ENCODE results near the gene ATP1A3.

Gene ATP1A3

DNA sequence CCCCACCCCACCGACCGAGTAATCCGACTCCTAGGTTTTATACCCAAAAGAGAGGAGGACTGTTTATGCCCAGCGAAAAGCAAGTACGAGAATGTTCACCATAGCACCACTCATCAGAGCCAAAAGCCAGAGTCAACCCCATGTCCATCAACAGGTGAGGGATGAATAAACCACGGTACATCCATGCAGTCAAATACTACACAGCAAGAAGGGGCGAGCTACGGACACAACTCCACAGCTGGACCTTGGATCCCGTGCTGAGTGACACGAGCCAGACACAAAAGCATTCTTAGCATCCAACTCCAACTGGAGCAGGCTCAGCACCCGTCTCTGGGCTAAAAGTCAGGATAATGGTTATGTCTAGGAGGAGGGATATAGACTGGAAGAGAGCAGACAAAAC is 22.7 kb downstream of the ATP1A3 start:
- H3K27ac ChIP-seq (ENCODE audit: low read length) = no peak overlapping the region
- H3K4me1 ChIP-seq (ENCODE audit: insufficient read depth, low read length) = no peaks in the 10 kb centered on the region
- H3K27me3 ChIP-seq (ENCODE audit: insufficient read depth, low read length) = no peaks in the 10 kb centered on the region
- H3K9ac ChIP-seq (ENCODE audit: low read depth, low read length) = no peak overlapping the region
- no peaks in the 10 kb centered on the region for H3K9me3 ChIP-seq (ENCODE audit: insufficient read depth, low read depth, low read length)
- H3K36me3 ChIP-seq (ENCODE audit: insufficient read depth, low read depth, low read length) = peaks cover 7% of the 10 kb centered on the region; the same call in 1 of the 2 replicates
- H3K4me3 ChIP-seq (ENCODE audit: low read length) = no peak overlapping the region

DNA sequence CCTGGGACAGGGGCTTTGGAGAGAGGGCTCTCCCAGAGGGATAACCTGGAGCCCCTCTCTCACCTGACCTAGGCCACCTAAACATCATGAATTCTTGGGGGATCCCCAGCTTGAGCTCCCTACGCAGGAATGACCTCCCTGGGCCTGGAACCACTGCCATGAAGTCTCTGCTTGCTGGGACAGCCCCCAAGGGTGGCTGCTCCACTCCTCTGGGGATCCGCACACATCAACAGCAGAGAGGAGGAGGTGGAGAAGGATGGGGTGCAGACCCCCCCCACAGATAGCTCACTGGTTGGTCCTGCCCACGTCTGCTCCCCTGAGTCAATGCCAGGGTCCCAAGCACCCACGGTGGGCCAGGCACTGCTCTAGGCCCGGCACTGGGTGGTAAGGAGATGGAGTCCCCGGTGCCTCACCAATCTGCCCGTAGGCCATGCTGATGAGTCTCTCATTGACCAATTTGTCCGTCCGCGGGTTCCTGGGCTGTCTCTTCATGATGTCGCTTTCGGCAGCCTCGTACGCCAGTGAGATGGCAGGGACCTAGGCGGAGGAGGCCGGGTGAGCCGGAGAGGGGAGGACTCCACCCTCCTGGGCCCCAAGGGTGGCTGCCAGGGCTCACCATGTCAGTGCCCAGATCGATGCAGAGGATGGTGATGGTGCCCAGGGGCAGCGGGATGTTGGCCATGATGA is 24.1 kb downstream of the ATP1A3 start:
- Histone ChIP-seq H3K9ac (ENCODE audit: low read depth, low read length) (no peak overlapping the region), H3K27me3 (ENCODE audit: insufficient read depth, low read length) (no peaks in the 10 kb centered on the region), H3K27ac (ENCODE audit: low read length) (no peak overlapping the region), H3K4me3 (ENCODE audit: low read length) (no peak overlapping the region), H3K4me1 (ENCODE audit: insufficient read depth, low read length) (no peaks in the 10 kb centered on the region), H3K36me3 (ENCODE audit: insufficient read depth, low read depth, low read length) (peaks cover 5% of the 10 kb centered on the region; the same call in 1 of the 2 replicates), H3K9me3 (ENCODE audit: insufficient read depth, low read depth, low read length) (no peaks in the 10 kb centered on the region)

DNA sequence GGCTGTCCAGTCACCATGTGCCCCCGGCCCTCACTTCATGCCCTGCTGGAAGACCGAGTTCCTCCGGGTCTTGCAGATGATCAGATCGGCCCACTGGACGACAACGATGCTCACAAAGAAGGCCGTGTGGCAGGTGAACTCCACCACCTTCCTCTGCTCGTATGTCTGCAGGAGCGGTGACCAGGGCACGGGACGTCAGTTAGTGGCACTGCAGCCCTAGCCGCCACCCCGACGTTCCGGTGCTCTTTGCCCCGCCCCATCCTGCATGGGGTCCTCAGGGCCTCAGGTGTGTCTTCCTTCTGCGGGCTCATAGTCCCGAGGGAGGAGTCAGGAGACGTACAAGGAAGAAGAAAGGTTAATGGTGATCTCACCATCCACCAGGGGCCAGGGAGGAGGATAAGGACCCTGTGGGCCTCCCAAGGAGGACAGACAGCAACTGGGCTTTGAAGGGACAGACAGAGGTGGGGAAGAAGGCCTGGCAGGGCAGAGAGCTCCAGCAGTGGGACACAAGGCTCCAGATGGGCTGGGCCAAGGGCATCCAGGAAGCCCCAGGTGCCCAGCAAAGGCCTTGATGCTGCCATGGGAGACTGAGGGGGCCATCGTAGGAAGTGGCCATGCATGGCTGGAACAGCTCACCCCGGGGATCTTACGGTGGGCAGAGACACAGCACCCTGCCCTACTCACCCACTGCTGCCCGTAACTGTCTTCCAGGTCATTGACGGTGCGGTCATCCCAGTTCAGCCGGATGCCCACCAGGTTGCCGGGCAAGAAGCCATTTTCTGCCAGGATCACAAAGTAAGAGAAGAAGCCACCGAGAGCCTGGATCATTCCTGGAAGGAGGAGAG is 25.1 kb downstream of the ATP1A3 start:
- H3K4me1 ChIP-seq (ENCODE audit: insufficient read depth, low read length) = no peaks in the 10 kb centered on the region
- H3K36me3 ChIP-seq (ENCODE audit: insufficient read depth, low read depth, low read length) = peaks cover 5% of the 10 kb centered on the region; the same call in 1 of the 2 replicates
- H3K9ac ChIP-seq (ENCODE audit: low read depth, low read length) = no peak overlapping the region
- no peak overlapping the region for H3K4me3 ChIP-seq (ENCODE audit: low read length)
- H3K27me3 ChIP-seq (ENCODE audit: insufficient read depth, low read length) = no peaks in the 10 kb centered on the region
- H3K9me3 ChIP-seq (ENCODE audit: insufficient read depth, low read depth, low read length) = no peaks in the 10 kb centered on the region
- no peak overlapping the region for H3K27ac ChIP-seq (ENCODE audit: low read length)

DNA sequence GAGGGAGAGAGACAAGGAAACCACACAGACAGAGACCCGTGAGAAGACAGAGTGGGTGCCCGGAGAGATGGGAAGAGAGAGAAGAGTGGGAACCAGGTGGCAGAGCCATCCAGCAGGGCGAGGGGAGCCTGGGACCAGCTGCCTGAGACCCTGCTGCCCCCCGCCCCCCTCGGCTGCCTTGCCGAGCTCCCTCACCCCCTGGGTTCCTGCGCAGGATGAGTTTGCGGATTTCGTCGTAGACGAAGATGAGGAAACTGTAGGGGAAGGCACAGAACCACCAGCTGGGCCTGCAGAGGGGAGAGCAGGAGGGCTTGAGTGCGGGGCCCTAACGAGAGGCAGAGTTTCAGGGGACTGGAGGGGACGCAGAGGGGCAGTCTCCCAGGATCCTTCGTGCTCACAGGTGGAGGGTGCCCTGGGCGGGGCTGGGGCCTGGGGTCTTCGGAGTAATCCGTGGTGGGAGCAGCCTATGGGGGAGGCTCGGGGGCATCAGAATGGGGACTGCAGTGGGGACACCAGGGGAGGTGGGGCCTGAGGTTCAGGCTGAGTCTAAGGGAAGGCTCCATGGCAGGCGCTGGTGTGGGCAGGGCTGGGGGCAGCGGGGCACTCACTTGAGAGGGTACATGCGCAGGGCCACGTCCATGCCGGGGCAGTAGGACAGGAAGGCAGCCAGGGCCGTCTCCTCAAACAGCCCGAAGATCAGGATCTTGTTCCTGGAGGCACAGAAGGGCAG is 26.8 kb downstream of the ATP1A3 start:
- peaks cover 5% of the 10 kb centered on the region; the same call in 1 of the 2 replicates for H3K36me3 ChIP-seq (ENCODE audit: insufficient read depth, low read depth, low read length)

DNA sequence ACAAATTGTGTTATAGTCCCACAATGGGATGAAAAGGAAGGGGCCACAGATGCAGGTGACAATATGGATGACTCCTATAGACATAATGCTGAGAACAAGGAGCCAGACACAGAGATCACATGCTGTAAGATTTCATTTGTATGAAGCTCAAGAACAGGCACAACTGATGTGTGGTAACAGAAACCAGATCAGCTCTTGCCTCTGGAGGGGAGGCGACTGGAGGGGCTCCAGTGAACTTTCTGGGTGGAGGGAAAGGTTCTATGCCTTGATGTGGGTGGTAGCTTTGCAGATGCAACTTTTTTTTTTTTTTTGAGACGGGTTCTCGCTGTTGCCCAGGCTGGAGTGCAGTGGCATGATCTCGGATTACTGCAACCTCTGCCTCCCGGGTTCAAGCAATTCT is 28.9 kb downstream of the ATP1A3 start:
- Histone ChIP-seq H3K27me3 (ENCODE audit: insufficient read depth, low read length) (no peaks in the 10 kb centered on the region), H3K36me3 (ENCODE audit: insufficient read depth, low read depth, low read length) (no peaks in the 10 kb centered on the region), H3K4me3 (ENCODE audit: low read length) (no peak overlapping the region), H3K27ac (ENCODE audit: low read length) (no peak overlapping the region), H3K4me1 (ENCODE audit: insufficient read depth, low read length) (no peaks in the 10 kb centered on the region), H3K9me3 (ENCODE audit: insufficient read depth, low read depth, low read length) (no peaks in the 10 kb centered on the region), H3K9ac (ENCODE audit: low read depth, low read length) (no peak overlapping the region)

More for the DNA sequence above, 26.8 kb downstream of the ATP1A3 start:
- H3K9ac ChIP-seq (ENCODE audit: low read depth, low read length) = no peak overlapping the region
- H3K27me3 ChIP-seq (ENCODE audit: insufficient read depth, low read length) = no peaks in the 10 kb centered on the region
- H3K27ac ChIP-seq (ENCODE audit: low read length) = no peak overlapping the region
- H3K4me3 ChIP-seq (ENCODE audit: low read length) = no peak overlapping the region
- H3K9me3 ChIP-seq (ENCODE audit: insufficient read depth, low read depth, low read length) = no peaks in the 10 kb centered on the region
- no peaks in the 10 kb centered on the region for H3K4me1 ChIP-seq (ENCODE audit: insufficient read depth, low read length)

DNA sequence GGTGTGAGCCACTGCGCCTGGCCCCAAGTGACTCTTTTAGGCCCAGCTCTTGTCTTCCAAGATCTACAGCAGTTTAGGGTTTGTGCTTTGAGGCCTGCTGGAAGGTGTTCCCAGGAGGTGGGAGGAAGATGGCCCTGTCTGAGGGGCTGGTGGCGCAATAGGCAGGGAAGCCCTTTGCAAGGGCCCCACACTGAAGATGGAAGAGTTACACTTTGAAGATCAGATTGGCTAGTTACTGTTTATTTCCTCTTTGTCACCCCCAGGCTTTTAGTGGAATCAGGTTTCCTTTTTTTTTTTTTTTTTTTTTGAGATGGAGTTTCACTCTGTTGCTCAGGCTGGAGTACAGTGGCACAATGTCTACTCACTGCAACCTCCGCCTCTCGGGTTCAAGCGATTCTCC is 33.1 kb downstream of the ATP1A3 start:
- Histone ChIP-seq H3K36me3 (ENCODE audit: insufficient read depth, low read depth, low read length) (no peaks in the 10 kb centered on the region), H3K27me3 (ENCODE audit: insufficient read depth, low read length) (no peaks in the 10 kb centered on the region), H3K4me1 (ENCODE audit: insufficient read depth, low read length) (peaks cover 8% of the 10 kb centered on the region; the same call in 1 of the 2 replicates), H3K4me3 (ENCODE audit: low read length) (no peak overlapping the region), H3K27ac (ENCODE audit: low read length) (no peak overlapping the region), H3K9ac (ENCODE audit: low read depth, low read length) (no peak overlapping the region), H3K9me3 (ENCODE audit: insufficient read depth, low read depth, low read length) (no peaks in the 10 kb centered on the region)

DNA sequence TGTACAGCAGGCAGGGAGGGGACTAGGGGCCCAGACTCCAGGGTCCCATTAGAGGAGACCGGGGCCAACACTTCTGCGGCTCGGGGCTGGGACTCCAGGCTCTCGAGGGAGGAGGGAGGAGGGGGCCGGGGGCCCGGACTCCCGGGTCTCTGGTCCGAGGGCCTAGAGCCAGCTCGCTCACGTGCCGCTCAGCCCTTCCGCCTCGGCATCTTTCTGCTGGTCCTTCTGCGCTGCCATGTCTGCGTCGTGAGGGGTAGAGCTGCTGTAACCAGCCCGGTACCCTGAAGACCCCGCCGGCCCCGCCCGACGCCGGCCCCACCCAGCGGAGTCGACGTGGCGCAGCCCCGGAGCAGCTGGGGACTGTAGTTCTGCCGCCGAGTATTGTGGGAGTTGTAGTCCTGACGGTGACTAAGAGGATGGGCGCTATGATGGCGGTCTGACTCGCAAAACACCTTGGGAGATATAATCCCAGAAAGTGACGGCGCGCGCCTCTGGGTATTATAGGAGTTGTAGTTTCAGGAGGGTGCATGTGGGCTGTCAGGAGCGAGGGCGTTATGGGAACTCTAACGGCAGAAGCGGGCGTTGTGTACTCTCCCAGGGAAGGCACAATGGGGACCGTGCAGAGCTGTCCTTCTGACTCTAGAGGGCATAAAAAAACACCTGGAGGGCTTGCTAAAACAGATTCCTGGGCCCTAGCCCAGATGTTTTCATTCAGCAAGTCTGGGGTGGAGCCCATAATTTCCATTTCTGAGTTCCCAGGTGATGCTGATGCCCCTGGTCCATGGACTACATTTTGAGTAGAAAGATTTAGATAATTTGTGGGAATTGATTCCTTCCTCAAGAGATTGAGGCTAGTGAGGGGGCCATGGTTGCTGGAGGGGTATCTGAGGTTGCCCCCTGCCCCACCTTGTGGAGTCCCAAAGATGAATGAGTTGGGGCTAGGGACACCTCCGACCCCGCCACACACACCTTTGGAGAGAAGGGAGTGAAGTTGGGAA is 34.7 kb downstream of the ATP1A3 start, which contains the start of gene RABAC1:
RABAC1 (minus strand) TSS at position 266 of the 998 bp plus-strand sequence; CDS start at position 237, 29 bp downstream.
- Histone ChIP-seq H3K4me3 (ENCODE audit: low read length) (peak within 1 kb of the TSS; percentile 82), H3K27ac (ENCODE audit: low read length) (no peak within 1 kb of the TSS), H3K9me3 (ENCODE audit: insufficient read depth, low read depth, low read length) (no peaks in the 10 kb centered on the region), H3K4me1 (ENCODE audit: insufficient read depth, low read length) (peaks cover 8% of the 10 kb centered on the region; the same call in 1 of the 2 replicates), H3K36me3 (ENCODE audit: insufficient read depth, low read depth, low read length) (no peaks in the 10 kb centered on the region; the same call in 1 of the 2 replicates), H3K9ac (ENCODE audit: low read depth, low read length) (peak within 1 kb of the TSS; percentile 71; the same call in 1 of the 2 replicates), H3K27me3 (ENCODE audit: insufficient read depth, low read length) (no peaks in the 10 kb centered on the region)

DNA sequence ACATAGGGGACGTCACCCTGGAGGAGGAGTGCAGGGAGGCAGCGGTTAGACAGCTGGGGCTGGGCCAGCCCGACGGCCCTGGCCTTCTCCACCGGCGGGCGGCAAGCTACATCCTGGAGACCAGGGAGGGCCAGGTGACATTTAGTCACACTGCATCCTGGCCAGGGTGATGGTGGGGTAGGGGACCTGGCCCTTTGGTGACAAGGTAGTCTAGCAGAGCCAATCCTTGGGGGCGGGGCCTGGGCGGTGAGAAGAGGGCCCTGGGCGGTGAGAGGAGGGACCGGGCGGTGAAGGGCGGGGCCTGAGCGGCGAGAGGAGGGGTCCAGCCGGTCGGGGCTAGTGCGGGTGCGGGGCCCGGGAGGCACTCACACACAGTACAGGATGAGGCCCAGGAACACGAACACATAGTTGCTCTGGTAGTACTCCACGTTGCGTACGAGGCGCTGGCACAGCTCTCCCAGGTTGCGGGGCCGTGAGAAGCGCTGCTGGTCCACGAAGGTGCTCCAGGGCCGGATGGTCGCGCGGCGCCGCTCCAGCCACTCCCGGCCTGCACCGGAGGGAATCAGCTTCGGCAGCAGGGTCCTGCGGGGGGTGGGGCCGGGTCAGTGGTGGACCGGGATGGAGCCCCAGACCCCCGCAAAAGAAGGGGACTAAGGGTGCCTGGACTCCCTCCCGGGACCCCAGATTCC is 35.5 kb downstream of the ATP1A3 start:
- Histone ChIP-seq H3K9ac (ENCODE audit: low read depth, low read length) (peak overlapping the region; percentile 71; the same call in 1 of the 2 replicates), H3K4me1 (ENCODE audit: insufficient read depth, low read length) (peaks cover 8% of the 10 kb centered on the region; the same call in 1 of the 2 replicates), H3K27ac (ENCODE audit: low read length) (no peak overlapping the region), H3K27me3 (ENCODE audit: insufficient read depth, low read length) (no peaks in the 10 kb centered on the region), H3K36me3 (ENCODE audit: insufficient read depth, low read depth, low read length) (no peaks in the 10 kb centered on the region; the same call in 1 of the 2 replicates), H3K9me3 (ENCODE audit: insufficient read depth, low read depth, low read length) (no peaks in the 10 kb centered on the region), H3K4me3 (ENCODE audit: low read length) (peak overlapping the region; percentile 82)

DNA sequence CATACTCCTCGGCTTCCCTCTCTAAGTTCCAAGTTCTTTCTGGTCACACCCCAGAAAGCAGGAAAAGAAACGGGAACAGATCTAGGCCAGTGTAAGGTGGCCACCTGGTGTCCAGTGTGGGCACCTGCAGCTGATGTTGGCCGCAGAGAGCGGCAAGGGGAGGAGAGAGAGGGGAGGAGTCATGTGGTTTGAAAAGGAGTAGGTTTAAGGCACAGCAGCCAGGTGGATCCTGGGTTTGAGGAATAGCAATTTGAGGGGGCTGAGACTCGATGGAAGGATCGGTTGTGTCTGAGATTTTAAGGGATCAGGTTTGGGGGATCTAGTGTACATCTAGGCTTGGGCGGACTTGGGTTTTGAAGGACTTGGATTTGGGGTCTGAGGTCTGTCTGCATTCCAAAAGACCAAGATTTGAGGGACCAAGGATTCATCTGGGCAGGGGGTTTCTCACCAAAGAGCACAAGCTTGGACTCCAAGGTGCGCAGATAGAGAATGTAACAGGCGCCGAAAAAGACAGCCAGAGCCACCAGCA is 36.1 kb downstream of the ATP1A3 start:
- peak overlapping the region; percentile 30; the same call in 1 of the 2 replicates for H3K9ac ChIP-seq (ENCODE audit: low read depth, low read length)
- H3K4me1 ChIP-seq (ENCODE audit: insufficient read depth, low read length) = peaks cover 8% of the 10 kb centered on the region; the same call in 1 of the 2 replicates
- H3K36me3 ChIP-seq (ENCODE audit: insufficient read depth, low read depth, low read length) = no peaks in the 10 kb centered on the region; the same call in 1 of the 2 replicates
- no peaks in the 10 kb centered on the region for H3K27me3 ChIP-seq (ENCODE audit: insufficient read depth, low read length)
- peak overlapping the region; percentile 82 for H3K4me3 ChIP-seq (ENCODE audit: low read length)
- H3K9me3 ChIP-seq (ENCODE audit: insufficient read depth, low read depth, low read length) = no peaks in the 10 kb centered on the region
- no peak overlapping the region for H3K27ac ChIP-seq (ENCODE audit: low read length)
